ENCODE measurements around the gene C2CD4D. TPM values are rescaled to one million over a fixed set of nuclear protein-coding genes. Genes with fewer than 3 reads are reported as not detected.
A peak's percentile ranks its signal among the peaks of the same experiment; 100 is the strongest.

Gene C2CD4D
- total and polyA plus RNA-seq, 2 of the 13 experiments (the other 11 are each of a cell fraction or from before 2014, with no cell fraction given), result not detected

- H2AFZ ChIP-seq (ENCODE audit: low read length), result no peak overlapping the region
- peak; percentile 85 to 88 for TF ChIP-seq MAFK (conservative IDR thresholded peaks at IDR 0.05 in 1 of 2, IDR thresholded peaks at IDR 0.05 in 1 of 2; ENCODE audit: low read length in 2 of 2)
- TF ChIP-seq MAFF (IDR thresholded peaks at IDR 0.05; ENCODE audit: low read depth, low read length), result peak; percentile 78
- no peak for TF ChIP-seq DDIT3 (CRISPR knock-in tag; IDR thresholded peaks at IDR 0.05)
- H3K79me2 ChIP-seq (ENCODE audit: insufficient read depth, low read length), result no peaks in the 10 kb centered on the region
- H3K36me3 ChIP-seq (replicated peaks in 1 of 2; ENCODE audit: control insufficient read depth in 1 of 2, insufficient read depth in 2 of 2, low read length in 2 of 2), result no peaks in the 10 kb centered on the region
- ChIA-PET POLR2A (no interaction called here), CTCF (ENCODE audit: low intra/inter-chr PET ratio, low total read pairs) (no interaction called here)
- H3K4me1 ChIP-seq (ENCODE audit: insufficient read depth, low read length), result no peaks in the 10 kb centered on the region
- no peak overlapping the region for H3K4me3 ChIP-seq (replicated peaks in 1 of 3; ENCODE audit: insufficient read depth in 1 of 3, low read depth in 2 of 3, low read length in 3 of 3)
- no peak overlapping the region for H3K27ac ChIP-seq (ENCODE audit: extremely low read length, insufficient read depth, low read length)
- no peak overlapping the region for H3K4me2 ChIP-seq (ENCODE audit: low read depth, low read length)
- DNase-seq (ENCODE audit: low spot score), result no peak
- no peaks in the 10 kb centered on the region for H4K20me1 ChIP-seq (ENCODE audit: insufficient read depth, low read length)
- no peak overlapping the region for H3K9ac ChIP-seq (ENCODE audit: insufficient read depth, low read depth, low read length)
- FAIRE-seq, result no peak
- no TSS peak for BruUV-seq (replicated peaks)
- intact Hi-C loops (cut with micrococcal nuclease; ENCODE audit: unreplicated experiment), result no loop called here
- in situ Hi-C loops (cut with HindIII; ENCODE audit: extremely low pct_ligation_motif_present, low pct_unique_long_range_greater_than_20kb), result no loop called here
- H3K27me3 ChIP-seq (ENCODE audit: control insufficient read depth in 1 of 2, insufficient read depth in 2 of 2, low read length in 2 of 2), result peaks cover 0 to 1% of the 10 kb centered on the region in 2 experiments; a peak in 2 of 5 replicates
- no peak for ATAC-seq
- H3K9me3 ChIP-seq (ENCODE audit: low read length), result no peaks in the 10 kb centered on the region
These were observed 23.0 kb upstream of the C2CD4D start for GRCh38 chr1:151862604-151863003.

GRCh38 chr1:151860504-151861187 lies 21.0 kb upstream of the C2CD4D start:
- 4% methylated on average over 3 of the region's 7 CpGs for WGBS (ENCODE audit: low lambda C conversion rate)
- H4K20me1 ChIP-seq (ENCODE audit: insufficient read depth, low read length), result no peaks in the 10 kb centered on the region
- no TSS peak for BruUV-seq (replicated peaks)
- FAIRE-seq (no peak), ATAC-seq (no peak), DNase-seq (ENCODE audit: low spot score) (no peak)
- ChIA-PET CTCF (ENCODE audit: low intra/inter-chr PET ratio, low total read pairs) (no interaction called here), POLR2A (no interaction called here)
- in situ Hi-C loops (cut with HindIII; ENCODE audit: extremely low pct_ligation_motif_present, low pct_unique_long_range_greater_than_20kb), result no loop called here
- no peak overlapping the region for H3K9ac ChIP-seq (ENCODE audit: insufficient read depth, low read depth, low read length)
- H3K4me3 ChIP-seq (replicated peaks in 1 of 3; ENCODE audit: insufficient read depth in 1 of 3, low read depth in 2 of 3, low read length in 3 of 3), result no peak overlapping the region
- no peak overlapping the region for H3K27ac ChIP-seq (ENCODE audit: extremely low read length, insufficient read depth, low read length)
- H3K9me3 ChIP-seq (ENCODE audit: low read length), result no peaks in the 10 kb centered on the region
- no peaks in the 10 kb centered on the region for H3K4me1 ChIP-seq (ENCODE audit: insufficient read depth, low read length)
- H3K4me2 ChIP-seq (ENCODE audit: low read depth, low read length), result no peak overlapping the region
- no peak overlapping the region for H2AFZ ChIP-seq (ENCODE audit: low read length)
- no peaks in the 10 kb centered on the region for H3K79me2 ChIP-seq (ENCODE audit: insufficient read depth, low read length)
- H3K27me3 ChIP-seq (ENCODE audit: control insufficient read depth in 1 of 2, insufficient read depth in 2 of 2, low read length in 2 of 2), result peaks cover 0 to 1% of the 10 kb centered on the region in 2 experiments; a peak in 2 of 5 replicates
- intact Hi-C loops (cut with micrococcal nuclease; ENCODE audit: unreplicated experiment), result no loop called here
- H3K36me3 ChIP-seq (replicated peaks in 1 of 2; ENCODE audit: control insufficient read depth in 1 of 2, insufficient read depth in 2 of 2, low read length in 2 of 2), result no peaks in the 10 kb centered on the region
- TF ChIP-seq ZNF781 (CRISPR knock-in tag; IDR thresholded peaks at IDR 0.05; ENCODE audit: borderline replicate concordance, not compliant biosample characterization) (no peak), NFIC (IDR thresholded peaks at IDR 0.05; ENCODE audit: low read length) (no peak), ZNF207 (IDR thresholded peaks at IDR 0.05; ENCODE audit: borderline replicate concordance) (no peak), ZNF672 (CRISPR knock-in tag; IDR thresholded peaks at IDR 0.05) (no peak), CEBPB (IDR thresholded peaks at IDR 0.05; ENCODE audit: borderline replicate concordance, low read depth, low read length) (no peak), ZBTB38 (CRISPR knock-in tag; IDR thresholded peaks at IDR 0.05) (no peak), ZNF235 (CRISPR knock-in tag; IDR thresholded peaks at IDR 0.05; ENCODE audit: borderline replicate concordance) (no peak), KLF6 (CRISPR knock-in tag; IDR thresholded peaks at IDR 0.05) (no peak), ZNF230 (CRISPR knock-in tag; IDR thresholded peaks at IDR 0.05) (no peak), FOXP4 (CRISPR knock-in tag; IDR thresholded peaks at IDR 0.05) (no peak), GABPA (IDR thresholded peaks at IDR 0.05; ENCODE audit: low read depth, low read length) (no peak), GABPA (CRISPR knock-in tag; IDR thresholded peaks at IDR 0.05; ENCODE audit: low read depth) (no peak), ZNF232 (CRISPR knock-in tag; IDR thresholded peaks at IDR 0.05; ENCODE audit: borderline replicate concordance) (no peak)
- TF ChIP-seq, protein P1, sequence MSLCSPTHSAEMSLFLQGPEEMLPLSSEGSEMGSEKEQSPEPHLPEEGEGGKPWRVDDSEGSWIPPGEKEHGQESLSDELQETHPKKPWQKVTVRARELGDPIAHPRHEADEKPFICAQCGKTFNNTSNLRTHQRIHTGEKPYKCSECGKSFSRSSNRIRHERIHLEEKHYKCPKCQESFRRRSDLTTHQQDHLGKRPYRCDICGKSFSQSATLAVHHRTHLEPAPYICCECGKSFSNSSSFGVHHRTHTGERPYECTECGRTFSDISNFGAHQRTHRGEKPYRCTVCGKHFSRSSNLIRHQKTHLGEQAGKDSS (CRISPR knock-in tag; IDR thresholded peaks at IDR 0.05; ENCODE audit: borderline replicate concordance, low read depth), result no peak

All from HepG2 (cell line).